GM21737 (cell line): ENCODE results near the gene CEBPE.

Experiments used
- ATAC-seq: cut with Tn5 transposase; IDR thresholded peaks from one replicate; pipeline ENCODE4 v1.9.1; 2021; ENCODE audit warnings: mild to moderate bottlenecking, moderate library complexity; ENCODE audit not compliant: unreplicated experiment

The CEBPE gene

DNA sequence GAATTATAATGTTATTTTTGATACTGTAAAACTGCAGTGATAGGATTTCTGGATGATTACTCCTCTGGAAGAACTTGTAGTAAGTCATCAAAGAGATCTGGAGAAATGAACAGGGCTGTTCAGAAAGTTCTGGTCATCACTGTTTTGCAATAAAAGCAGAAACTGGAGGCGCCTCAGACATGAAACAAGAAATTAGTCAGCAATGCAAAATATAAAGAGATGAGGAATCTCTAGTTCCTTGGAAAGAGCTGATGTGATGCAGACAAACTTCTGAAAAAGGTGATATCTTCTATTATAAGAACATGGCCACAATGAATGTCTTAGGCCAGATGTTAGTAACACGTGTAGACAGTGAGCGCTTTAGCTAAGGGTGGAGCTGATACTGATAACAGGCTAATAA, 33.6 kb downstream of the CEBPE start:
- ATAC-seq = no peak

DNA sequence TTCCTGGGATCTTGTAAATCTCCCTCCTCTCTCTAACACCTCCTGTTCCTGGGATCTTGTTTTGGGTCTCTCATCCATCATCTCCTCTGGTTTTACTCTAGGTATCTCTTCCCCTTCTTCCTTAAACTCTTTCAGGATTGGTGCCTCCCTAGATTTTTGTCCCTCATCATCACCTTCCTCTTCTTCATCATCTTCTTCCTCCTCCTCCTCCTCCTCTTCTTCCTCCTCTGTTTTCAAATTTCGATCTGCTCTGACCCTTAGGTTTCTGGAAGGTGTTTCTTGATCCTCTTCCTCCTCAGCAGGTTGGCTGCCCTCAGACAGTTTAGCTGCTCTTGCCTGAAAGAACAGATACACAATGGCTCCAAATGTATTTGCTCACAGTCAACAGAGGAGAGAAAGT, 38.6 kb downstream of the CEBPE start:
- no peak for ATAC-seq

DNA sequence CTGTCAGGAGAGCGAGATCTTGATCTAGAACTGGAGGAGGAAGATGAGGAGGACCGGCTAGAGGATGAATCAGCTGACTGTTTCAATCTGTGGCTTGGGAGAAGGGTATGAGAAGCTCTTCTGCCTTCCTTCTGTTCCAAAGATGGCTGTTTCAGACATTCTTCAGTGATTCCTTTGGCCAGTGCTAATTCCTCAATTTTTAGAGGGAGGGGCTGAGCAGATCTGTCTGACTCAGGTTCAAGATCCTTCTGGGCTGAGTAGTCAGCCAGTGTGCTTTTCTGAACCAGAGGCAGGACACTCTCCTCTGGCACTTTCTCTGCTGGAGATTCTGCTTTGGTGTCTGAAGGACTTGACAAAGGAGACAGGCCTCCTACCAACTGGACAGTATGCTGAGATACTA, 39.3 kb downstream of the CEBPE start:
- no peak for ATAC-seq

DNA sequence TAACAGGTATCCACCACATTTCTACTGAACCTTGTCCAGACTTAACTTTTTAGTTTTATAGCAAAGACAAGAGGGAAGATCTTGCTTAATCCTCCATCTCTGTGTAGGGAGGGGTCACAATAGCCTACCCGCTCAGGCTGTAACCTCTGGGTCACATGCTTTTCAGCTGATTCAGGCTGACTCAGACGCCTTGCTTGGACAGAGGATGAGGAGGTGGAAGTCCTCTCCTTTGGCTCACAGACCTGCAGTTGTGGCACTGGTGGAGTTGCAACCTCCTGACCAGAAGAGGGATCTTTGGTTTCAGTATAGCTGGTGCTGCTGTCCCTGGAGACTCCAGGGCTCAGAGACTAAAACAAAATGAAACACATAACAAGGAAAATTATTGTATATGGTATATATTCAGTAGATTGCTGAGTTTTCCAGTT, 40.4 kb downstream of the CEBPE start:
- ATAC-seq = no peak

DNA sequence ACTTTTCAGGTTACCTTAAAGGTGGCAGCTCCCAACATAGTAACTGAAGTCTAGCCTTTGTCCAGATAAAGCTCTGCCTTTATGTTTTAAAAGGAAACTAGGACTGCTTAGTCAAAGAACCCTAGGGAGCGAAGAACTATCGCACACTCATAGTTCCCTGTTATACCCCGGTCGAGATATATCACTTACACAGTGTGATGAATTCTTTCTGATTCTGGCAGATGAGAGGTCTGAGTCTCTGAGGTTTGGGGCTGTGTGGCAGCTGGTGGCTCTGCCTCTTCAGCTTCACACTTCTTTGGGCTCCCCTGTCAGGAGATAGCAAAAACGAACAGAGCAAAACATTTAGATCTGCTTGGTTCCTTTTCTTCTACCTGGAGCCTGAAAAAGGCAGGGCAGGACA, 41.1 kb downstream of the CEBPE start:
- no peak for ATAC-seq

DNA sequence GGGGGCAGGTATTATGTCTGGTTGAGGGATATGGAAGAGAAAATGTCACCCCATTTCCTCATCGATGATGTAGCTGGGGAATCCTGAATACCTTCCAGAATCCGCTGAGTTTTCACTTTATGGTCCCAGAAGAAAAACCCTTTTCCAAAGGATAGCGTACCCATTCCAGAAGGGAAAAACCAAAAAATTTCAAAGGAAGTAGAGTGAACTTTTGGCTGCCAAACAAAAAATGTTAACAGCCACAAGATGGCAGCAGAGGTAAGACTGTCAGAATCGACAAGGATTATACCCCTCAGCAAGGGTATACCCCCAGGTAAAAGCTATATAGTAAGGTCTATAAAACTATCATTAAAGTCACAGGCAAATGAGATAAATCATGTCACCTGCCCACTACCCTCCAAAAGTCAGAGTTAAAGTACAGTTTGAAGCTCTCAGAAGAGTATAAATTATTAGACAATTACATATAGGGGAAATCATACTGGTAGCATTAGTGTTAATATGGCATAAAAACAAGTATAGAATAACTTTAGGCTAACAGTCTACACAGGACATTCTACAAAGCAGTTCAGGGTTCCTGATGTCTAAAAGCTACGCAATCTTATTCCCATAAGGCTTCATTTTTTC, 42.2 kb downstream of the CEBPE start:
- ATAC-seq = no peak

DNA sequence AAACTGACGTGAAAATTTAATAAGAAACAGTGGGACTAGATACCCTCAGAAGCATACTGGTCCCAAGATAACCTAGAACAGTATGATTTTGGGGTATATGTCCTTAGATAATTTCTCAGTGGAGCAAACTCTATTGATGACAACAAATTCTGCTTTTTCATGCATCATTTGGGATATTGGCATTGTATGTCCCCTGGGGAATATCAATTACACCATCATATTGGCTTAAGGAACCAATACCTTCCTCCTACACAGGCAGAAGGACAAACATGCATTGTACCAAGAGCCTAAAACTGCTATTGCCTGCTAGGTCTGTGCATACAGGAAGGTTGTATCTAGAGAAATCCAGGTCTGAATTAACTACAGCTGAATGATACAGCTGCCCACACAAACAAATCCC, 44.1 kb downstream of the CEBPE start:
- ATAC-seq = no peak

DNA sequence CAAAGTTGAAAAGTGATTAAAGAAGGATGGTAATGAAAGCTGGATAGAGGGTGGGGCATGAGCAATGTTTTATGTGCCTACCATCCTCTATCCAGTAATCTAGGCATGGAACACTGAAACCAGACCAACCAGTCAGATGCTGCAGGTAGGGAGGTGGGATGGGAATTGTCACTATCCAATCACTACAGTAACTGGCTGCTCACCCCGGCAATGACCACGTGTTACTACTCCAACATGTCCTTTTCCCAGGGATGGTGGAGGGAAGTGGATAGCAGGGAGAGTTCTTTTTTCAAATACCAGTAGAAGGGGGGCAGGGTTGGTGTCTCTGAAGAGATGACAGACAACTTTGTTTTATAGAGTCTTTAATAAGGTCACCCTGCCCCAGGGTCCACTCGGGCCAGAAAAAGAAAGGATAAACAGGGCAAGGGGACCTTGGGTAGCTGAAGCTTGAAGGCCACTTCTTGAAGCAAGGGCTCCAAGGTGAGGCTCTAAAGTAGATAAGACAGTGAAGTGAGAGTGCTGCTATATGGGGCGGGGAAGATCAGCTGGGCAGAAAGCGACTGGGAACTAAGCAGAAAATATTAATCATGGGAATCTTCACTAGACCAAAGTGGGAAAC, 47.0 kb downstream of the CEBPE start:
- no peak for ATAC-seq

DNA sequence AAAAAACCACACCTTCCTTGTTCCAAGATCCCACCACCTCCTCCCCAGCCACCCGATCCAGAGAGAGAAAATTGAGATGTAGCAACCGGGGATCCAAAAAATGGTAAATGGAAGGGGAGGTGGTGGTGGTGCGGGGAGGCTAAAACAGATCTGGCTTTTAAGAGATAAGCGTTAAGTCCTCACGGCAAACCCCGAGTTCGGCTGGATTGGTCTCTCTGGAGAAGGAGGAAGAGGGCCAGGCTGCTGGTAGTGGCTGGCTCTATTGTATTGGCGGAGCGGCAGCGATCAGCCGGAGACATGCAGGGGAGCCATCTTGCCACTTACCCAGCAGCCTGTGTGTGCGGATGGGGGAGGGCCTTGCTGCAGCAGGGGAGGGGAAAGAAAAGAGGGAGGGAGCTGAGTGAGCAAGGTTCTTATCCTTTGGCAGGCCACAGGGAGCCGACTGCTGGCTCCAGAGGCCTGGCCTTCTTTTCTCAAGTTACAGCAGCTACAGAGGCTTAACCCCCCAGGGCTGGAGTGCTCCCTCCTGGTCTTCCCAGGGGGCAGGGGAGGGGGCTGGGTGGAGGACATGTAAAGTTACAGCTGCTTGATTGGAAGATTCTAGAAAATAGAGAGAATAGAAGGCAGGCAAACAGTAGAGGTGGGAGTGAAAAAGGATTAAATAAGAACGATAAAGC, 47.7 kb downstream of the CEBPE start:
- ATAC-seq = peak; percentile 94

DNA sequence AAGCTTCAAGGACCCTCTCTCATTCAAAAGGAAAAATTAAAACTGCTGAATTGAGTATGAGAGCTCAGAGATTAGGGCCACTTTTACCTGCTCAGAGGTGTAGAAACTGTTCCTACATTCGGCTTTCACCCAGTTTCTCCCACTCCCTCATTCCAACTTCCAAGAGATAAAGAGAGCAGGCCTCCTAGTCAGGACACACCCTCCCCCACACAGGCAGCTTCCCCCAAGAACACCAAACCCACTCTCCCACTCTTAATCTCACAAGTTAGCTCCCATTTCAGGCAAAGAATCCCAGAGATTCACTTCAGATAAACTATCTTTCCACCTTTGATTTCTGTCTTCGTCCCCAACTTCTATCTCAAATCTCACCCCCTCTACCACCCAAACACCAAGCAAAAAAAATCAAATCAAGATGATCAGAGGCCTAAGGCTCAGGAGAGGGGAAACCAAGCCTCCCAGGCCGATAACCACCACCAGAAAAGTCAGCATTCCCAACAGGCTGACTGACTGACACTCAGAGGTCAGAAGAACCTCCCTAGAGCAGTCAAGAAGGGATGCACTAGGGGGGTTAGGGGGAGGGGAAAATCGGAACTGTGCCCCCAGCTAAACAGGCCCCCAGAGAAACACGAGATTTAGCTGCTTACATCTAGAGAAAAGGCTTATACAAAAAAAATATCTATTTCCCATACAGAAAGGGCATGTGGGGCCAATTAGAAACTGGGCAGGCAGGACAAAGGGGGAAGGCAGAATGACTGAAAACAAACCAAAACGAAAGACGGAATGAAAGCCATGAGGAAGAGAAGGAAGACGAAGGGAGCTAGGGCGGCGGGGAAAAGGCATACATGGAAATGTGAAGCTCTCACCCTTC, 48.6 kb downstream of the CEBPE start:
- ATAC-seq = no peak

DNA sequence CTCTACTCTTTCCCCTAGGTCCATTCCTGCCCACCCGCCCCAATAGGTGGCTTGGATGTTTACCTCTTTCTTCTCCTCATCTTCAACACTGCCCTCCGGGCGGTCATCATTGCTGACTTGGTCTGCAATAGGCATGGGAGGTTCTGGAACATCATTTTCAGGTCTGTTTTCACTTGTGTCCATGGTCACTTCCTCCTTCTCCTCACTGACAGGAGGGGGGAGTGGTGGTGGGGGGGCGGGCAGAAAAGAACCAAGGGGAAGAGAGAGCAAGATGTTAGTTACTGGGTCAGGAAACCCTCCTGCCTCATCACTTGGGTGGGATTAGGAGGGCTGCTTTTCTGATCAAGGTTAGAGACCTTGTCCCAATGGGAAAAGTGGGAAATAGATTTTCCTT, 49.6 kb downstream of the CEBPE start:
- ATAC-seq = no peak

DNA sequence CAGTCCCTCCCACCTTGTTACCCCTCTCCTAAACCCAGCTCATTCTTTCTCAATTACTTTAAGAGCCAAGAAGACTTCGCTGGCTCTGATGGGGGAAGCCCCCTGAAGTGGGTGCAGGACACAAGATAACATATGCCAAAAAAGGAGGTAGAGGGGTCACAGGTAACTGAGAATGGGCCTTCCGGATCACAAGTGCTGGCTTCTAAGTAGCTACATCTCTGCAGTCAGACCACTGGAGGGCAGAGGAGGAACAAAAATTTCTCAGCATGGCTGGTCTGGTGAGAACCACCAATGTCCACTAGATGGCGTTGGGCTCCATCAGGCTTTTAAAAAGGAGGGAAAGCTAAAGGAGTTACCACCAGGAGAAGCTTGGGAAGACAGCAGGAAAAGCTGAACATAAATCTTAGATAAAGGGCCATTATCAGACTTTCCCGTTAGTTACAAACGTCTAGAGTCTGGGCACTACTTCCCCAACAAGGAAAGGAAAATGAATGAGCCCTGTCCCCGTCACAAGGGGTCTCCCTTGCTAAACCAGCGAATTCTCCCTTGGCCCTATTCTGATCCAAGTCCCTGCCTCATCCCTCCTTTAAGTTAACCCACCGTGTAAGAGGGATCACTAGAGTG, 50.2 kb downstream of the CEBPE start:
- ATAC-seq = peak; percentile 58

DNA sequence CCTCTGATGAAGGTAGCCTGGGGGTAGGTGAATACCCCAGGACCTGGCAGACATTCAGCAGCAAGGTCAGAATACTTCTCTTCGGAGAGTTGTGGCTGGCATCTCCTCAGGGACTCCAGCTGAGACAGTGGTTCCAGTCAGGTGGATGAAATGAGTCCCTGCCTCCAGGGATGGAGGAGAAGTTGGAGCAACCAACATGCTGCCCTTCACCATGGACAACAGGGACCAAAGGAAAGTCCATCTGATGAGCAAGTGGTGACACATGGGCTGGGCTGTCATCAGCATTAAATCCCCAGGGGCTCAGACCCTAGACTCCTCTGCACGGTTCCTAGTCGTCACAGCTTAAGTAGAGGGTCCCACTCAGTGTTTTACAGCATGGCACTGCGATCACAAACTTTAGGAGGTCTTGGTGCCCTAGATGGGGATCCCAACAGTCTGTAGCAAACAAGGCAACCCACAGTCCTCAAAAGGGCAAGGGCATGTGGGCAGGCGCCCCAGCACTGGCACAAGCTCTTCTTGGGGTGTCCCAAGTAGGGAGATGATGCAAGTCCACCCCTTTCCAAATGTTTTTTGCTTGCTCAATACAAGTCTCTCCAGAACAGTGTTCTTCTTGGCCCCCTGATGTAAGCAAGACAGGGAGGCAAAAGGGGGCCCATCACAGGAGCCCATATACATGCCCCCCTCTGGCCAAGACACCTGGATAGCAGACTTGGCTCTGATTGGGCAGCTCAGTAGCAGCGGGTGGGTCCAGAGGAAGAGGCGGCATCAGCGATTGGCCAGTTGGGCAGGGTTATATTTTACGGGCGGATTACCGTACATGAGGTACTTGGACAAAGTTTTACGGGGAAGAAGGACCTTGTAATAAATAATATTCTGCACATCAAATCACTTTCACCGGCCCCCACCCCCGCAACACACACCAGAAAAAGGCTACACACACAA, 50.9 kb downstream of the CEBPE start:
- ATAC-seq = no peak
